Neuronal stem cell (in vitro differentiated cells): ENCODE measurements around the gene C19orf44.

Experiments
- DNase-seq: peaks from one replicate; pipeline ENCODE4 v3.0.0-alpha.2; 2013; ENCODE audit warnings: low spot score
- H2AFZ ChIP-seq: one replicate; pipeline ENCODE4 v1.6.1; 2013; ENCODE audit warnings: mild to moderate bottlenecking, low read length, inconsistent platforms
- H2AK5ac ChIP-seq: 2 replicates; pipeline ENCODE4 v1.6.1; 2013; ENCODE audit warnings: low read depth, mild to moderate bottlenecking, inconsistent platforms, low read length, moderate library complexity, mixed read lengths
- H2BK120ac ChIP-seq: 2 replicates; pipeline ENCODE4 v1.6.1; 2013; ENCODE audit warnings: low read depth, mild to moderate bottlenecking, inconsistent platforms, low read length, moderate library complexity, mixed read lengths
- H2BK12ac ChIP-seq: one replicate; pipeline ENCODE4 v1.6.1; 2013; ENCODE audit warnings: low read length, inconsistent platforms
- H2BK15ac ChIP-seq: 2 replicates; pipeline ENCODE4 v1.6.1; 2013; ENCODE audit warnings: mild to moderate bottlenecking, low read length, inconsistent platforms, mixed read lengths
- H2BK5ac ChIP-seq: one replicate; pipeline ENCODE4 v1.6.1; 2013; ENCODE audit warnings: inconsistent platforms, mild to moderate bottlenecking, low read length, moderate library complexity
- H3K14ac ChIP-seq: one replicate; pipeline ENCODE4 v1.6.1; 2013; ENCODE audit warnings: low read length, inconsistent platforms
- H3K18ac ChIP-seq: 2 replicates; pipeline ENCODE4 v1.6.1; 2013; ENCODE audit warnings: low read length, inconsistent platforms
- H3K23ac ChIP-seq: 2 replicates; pipeline ENCODE4 v1.6.1; 2013; ENCODE audit warnings: low read depth, mild to moderate bottlenecking, mixed read lengths, low read length, inconsistent platforms; ENCODE audit not compliant: poor library complexity
- H3K27ac ChIP-seq: replicated peaks from 3 replicates; pipeline ENCODE4 v1.5.1; 2013; ENCODE audit warnings: low read length, inconsistent platforms
- H3K27me3 ChIP-seq, 3 experiments: 2 replicates each; pipeline ENCODE4 v1.6.1; 2013; ENCODE audit warnings: low read length in 3 of 3, mild to moderate bottlenecking in 2 of 3, inconsistent platforms in 1 of 3, low read depth in 1 of 3, mixed read lengths in 1 of 3, moderate library complexity in 1 of 3; ENCODE audit not compliant: control insufficient read depth in 3 of 3, insufficient read depth in 3 of 3
- H3K36me3 ChIP-seq, 2 donors: replicated peaks in 1 of 2; 2 replicates each; pipeline ENCODE4 v1.6.1; 2013; ENCODE audit warnings: low read length in 2 of 2; ENCODE audit not compliant: control insufficient read depth in 2 of 2, insufficient read depth in 2 of 2
- H3K4ac ChIP-seq: 2 replicates; pipeline ENCODE4 v1.6.1; 2013; ENCODE audit warnings: inconsistent platforms, mild to moderate bottlenecking, low read length, moderate library complexity
- H3K4me1 ChIP-seq, 2 donors: 1 replicate in 1 of 2; 2 replicates in 1 of 2; pipeline ENCODE4 v1.6.1; 2013; ENCODE audit warnings: low read length in 2 of 2, low read depth in 1 of 2; ENCODE audit not compliant: control insufficient read depth in 2 of 2, insufficient read depth in 1 of 2
- H3K4me2 ChIP-seq: one replicate; pipeline ENCODE4 v1.6.1; 2013; ENCODE audit warnings: mild to moderate bottlenecking, low read length, inconsistent platforms; ENCODE audit not compliant: insufficient read depth, poor library complexity, severe bottlenecking
- H3K4me3 ChIP-seq, 2 donors: 2 replicates each; pipeline ENCODE4 v1.5.1; 2013; ENCODE audit warnings: low read length in 2 of 2, mild to moderate bottlenecking in 2 of 2, inconsistent platforms in 1 of 2, moderate library complexity in 1 of 2
- H3K79me1 ChIP-seq: one replicate; pipeline ENCODE4 v1.6.1; 2013; ENCODE audit warnings: low read depth, mild to moderate bottlenecking, inconsistent platforms, low read length, moderate library complexity
- H3K9ac ChIP-seq: one replicate; pipeline ENCODE4 v1.6.1; 2013; ENCODE audit warnings: mild to moderate bottlenecking, low read depth, low read length, inconsistent platforms; ENCODE audit not compliant: poor library complexity
- H3K9me3 ChIP-seq, 2 donors: replicated peaks in 1 of 2; 2 replicates each; pipeline versions ENCODE3 to v1.6.1; 2013; ENCODE audit warnings: low read length in 2 of 2, mild to moderate bottlenecking in 2 of 2, inconsistent platforms in 1 of 2, low read depth in 1 of 2, mixed read lengths in 1 of 2, moderate library complexity in 1 of 2; ENCODE audit not compliant: control insufficient read depth in 2 of 2, insufficient read depth in 1 of 2
- H4K8ac ChIP-seq: one replicate; pipeline ENCODE4 v1.6.1; 2013; ENCODE audit warnings: low read depth, mild to moderate bottlenecking, inconsistent platforms, low read length, moderate library complexity
- H4K91ac ChIP-seq: one replicate; pipeline ENCODE4 v1.6.1; 2013; ENCODE audit warnings: low read length, low read depth, mild to moderate bottlenecking, inconsistent platforms; ENCODE audit not compliant: poor library complexity
- WGBS, 2 donors: extraction: QIAGEN DNeasy Blood & Tissue Kit; methylation state at CpG; one replicate each; pipeline ENCODE4 v1.1.7; 2013; ENCODE audit warnings: missing lambda C conversion rate in 2 of 2, mixed read lengths in 1 of 2; ENCODE audit not compliant: insufficient read length in 2 of 2, insufficient replicate concordance in 1 of 2; ENCODE audit errors: extremely low coverage in 2 of 2; 5-methylcytosine and 5-hydroxymethylcytosine counted together

Gene C19orf44

GRCh38 chr19:16522559-16523377 lies 26.6 kb downstream of the C19orf44 start:
- Histone ChIP-seq H2AK5ac (no peak overlapping the region), H2BK12ac (no peak overlapping the region), H2BK5ac (no peak overlapping the region), H3K4ac (no peak overlapping the region), H3K14ac (no peak overlapping the region), H3K9ac (no peak overlapping the region), H3K36me3 (peaks cover 81 to 97% of the 10 kb centered on the region in 2 donors), H3K4me3 (peak overlapping the region in 1 of 2 donors; percentile 2), H3K4me2 (no peak overlapping the region), H3K23ac (no peak overlapping the region), H3K27me3 (no peaks in the 10 kb centered on the region), H3K4me1 (no peaks in the 10 kb centered on the region), H3K18ac (no peak overlapping the region), H2BK15ac (no peak overlapping the region), H3K27ac (no peak overlapping the region), H3K9me3 (peaks cover 0 to 2% of the 10 kb centered on the region in 2 donors), H2BK120ac (no peak overlapping the region), H4K8ac (no peak overlapping the region), H4K91ac (no peak overlapping the region), H3K79me1 (peaks cover 15% of the 10 kb centered on the region), H2AFZ (no peak overlapping the region)
- no peak for DNase-seq
- no CpG with 5 or more reads among the region's 25 CpGs for WGBS, 2 donors

- no peak overlapping the region for H3K4me3 ChIP-seq
- no peak overlapping the region for H3K18ac ChIP-seq
- no peak overlapping the region for H4K91ac ChIP-seq
- H3K4me1 ChIP-seq, result no peaks in the 10 kb centered on the region
- no peak for DNase-seq
- no peak overlapping the region for H2BK5ac ChIP-seq
- no peaks in the 10 kb centered on the region for H3K27me3 ChIP-seq
- no peak overlapping the region for H3K23ac ChIP-seq
- peaks cover 77 to 97% of the 10 kb centered on the region in 2 donors for H3K36me3 ChIP-seq
- peaks cover 0 to 2% of the 10 kb centered on the region in 2 donors for H3K9me3 ChIP-seq
- no peak overlapping the region for H4K8ac ChIP-seq
- no peak overlapping the region for H3K4me2 ChIP-seq
- H3K27ac ChIP-seq, result no peak overlapping the region
- no peak overlapping the region for H3K4ac ChIP-seq
- H2BK15ac ChIP-seq, result no peak overlapping the region
- H2AK5ac ChIP-seq, result no peak overlapping the region
- H3K14ac ChIP-seq, result no peak overlapping the region
- WGBS, 2 donors, result no CpG with 5 or more reads among the region's 54 CpGs
- H3K9ac ChIP-seq, result peak overlapping the region; percentile 44
- no peak overlapping the region for H2BK120ac ChIP-seq
- peaks cover 16% of the 10 kb centered on the region for H3K79me1 ChIP-seq
- no peak overlapping the region for H2AFZ ChIP-seq
- H2BK12ac ChIP-seq, result no peak overlapping the region
These were observed 29.0 kb downstream of the C19orf44 start for GRCh38 chr19:16524991-16525734.

GRCh38 chr19:16525751-16526481 lies 29.7 kb downstream of the C19orf44 start:
- Histone ChIP-seq H4K8ac (no peak overlapping the region), H2BK120ac (no peak overlapping the region), H3K18ac (no peak overlapping the region), H3K36me3 (peaks cover 78 to 97% of the 10 kb centered on the region in 2 donors), H2AK5ac (no peak overlapping the region), H2BK12ac (no peak overlapping the region), H3K9me3 (peaks cover 0 to 2% of the 10 kb centered on the region in 2 donors), H3K4me1 (no peaks in the 10 kb centered on the region), H4K91ac (no peak overlapping the region), H3K4ac (no peak overlapping the region), H2BK5ac (no peak overlapping the region), H3K27me3 (no peaks in the 10 kb centered on the region), H3K4me2 (no peak overlapping the region), H2AFZ (no peak overlapping the region), H3K9ac (peak overlapping the region; percentile 44), H2BK15ac (no peak overlapping the region), H3K79me1 (peaks cover 15% of the 10 kb centered on the region), H3K4me3 (no peak overlapping the region), H3K14ac (peak overlapping the region; percentile 31), H3K27ac (no peak overlapping the region), H3K23ac (no peak overlapping the region)
- DNase-seq, result no peak
- WGBS, 2 donors, result no CpG with 5 or more reads among the region's 29 CpGs
